GM18517 (cell line): ENCODE measurements around the gene AFDN.

Experiments
- ATAC-seq: cut with Tn5 transposase; IDR thresholded peaks from one replicate; pipeline ENCODE4 v1.9.1; 2021; ENCODE audit warnings: mild to moderate bottlenecking, moderate library complexity; ENCODE audit not compliant: unreplicated experiment

The AFDN gene

GRCh38 chr6:167912494-167912893 lies 85.8 kb downstream of the AFDN start:
- ATAC-seq, result no peak

DNA sequence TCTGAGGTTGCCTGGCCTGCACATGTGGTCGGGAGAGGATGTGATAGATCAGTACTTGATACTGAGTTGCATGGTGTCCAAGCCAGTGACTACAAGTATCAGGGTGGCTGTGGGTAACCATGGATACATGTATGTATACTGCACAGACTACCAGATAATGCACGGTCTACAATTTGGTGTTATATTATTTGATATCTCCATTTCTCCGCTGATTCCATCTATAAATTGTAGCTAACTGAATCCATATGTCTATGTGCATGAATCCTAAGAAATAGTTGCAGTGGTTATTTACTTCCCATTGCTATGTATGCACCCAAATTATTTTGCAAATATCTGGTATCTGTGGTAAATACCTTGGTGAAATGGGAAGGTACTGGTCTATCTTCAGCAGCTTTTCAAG lies 87.0 kb downstream of the AFDN start:
- ATAC-seq, result no peak

- no peak for ATAC-seq
Observed at GRCh38 chr6:167915139-167915538, 88.4 kb downstream of the AFDN start.

DNA sequence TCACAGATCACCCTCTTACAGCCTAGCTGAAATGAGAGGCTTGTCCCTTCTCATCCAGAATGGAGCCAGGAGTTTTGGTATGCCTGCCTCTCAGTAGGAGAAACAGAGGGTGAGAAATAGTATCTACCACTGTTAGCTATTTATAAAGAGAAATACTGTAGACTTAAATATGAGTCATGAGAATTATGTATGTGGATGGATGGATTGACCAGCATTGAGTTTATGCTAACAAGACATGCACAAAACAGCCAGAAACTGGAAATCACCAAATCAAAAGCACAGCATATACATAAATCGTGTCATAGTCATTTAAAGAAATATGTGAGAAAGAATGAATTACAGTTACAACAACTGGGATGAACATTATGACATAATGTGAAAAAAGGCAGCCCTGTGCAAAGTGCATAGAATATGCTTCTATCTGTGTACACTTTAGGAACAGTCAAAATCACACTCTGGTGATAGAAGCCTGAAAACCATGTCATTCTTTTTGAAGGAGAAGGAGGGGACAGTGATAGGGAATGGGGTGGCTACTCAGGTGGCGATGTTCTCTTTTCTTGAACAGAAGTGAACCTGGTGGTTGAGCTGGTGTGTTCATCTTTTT lies 90.9 kb downstream of the AFDN start:
- ATAC-seq, result no peak

- ATAC-seq, result no peak
Observed at GRCh38 chr6:167918548-167919278, 92.0 kb downstream of the AFDN start.

- no peak for ATAC-seq
Observed at GRCh38 chr6:167919349-167919748, 92.6 kb downstream of the AFDN start.

DNA sequence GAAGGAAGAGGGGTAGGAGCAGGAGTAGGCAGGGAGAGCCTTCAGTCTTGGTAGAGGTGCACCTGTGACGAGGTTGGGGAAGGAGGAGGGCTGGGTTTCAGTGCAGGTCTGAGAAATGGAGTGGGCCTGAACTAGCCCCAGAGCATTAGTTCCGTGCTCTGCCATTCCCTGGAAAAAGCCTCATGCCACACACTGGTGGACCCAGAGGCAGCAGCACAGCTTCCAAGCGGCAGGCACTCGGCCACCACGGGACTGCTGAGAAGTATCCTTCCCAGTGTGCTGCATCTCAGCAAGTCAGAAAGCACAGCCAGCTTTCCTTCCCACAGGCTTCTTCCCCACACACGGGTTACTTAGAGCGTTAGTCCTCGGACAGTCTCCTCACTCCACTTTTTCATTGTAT lies 93.5 kb downstream of the AFDN start:
- ATAC-seq, result no peak

DNA sequence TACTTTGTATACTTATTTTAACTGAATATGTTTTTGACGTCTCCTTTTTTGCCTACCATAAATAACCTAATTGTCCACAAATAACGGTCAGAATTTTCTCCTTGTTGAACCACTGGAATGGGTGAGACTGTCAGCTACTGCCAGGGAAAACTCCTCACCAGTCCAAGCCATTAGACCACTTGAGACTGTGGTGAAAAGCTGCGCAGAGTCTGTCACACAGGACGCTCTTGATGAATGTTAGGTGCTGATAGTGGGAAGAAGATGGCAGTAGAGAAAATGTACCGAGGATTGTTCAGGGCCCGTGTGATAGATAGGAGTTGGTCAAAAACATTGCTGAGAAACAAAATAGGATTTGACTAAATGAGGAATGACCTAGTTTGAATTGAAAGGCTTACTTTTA lies 95.1 kb downstream of the AFDN start:
- no peak for ATAC-seq

- ATAC-seq, result no peak
Observed at GRCh38 chr6:167925026-167925425, 98.3 kb downstream of the AFDN start.

- no peak for ATAC-seq
Observed at GRCh38 chr6:167927246-167927645, 100.5 kb downstream of the AFDN start.

DNA sequence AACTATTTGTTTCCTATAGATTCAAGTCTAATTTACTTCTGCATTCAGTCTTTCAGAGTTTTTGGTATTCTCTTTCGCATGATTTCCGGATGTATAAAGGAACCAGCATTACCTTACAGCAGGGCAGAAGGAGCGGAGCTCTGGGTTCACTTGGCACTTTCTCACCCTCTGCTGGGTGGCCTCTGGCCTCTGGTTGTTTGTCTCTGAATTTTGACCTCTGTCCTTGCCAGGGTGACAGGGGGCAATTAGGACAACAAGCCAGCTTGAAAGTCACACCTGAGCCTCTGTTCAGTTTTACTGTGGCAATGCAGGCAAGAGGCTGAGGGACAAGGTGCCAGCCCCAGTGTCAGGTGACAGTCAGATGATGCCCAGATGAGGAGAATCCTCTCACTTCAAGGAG lies 101.4 kb downstream of the AFDN start:
- ATAC-seq, result no peak

GRCh38 chr6:167930295-167930694 lies 103.6 kb downstream of the AFDN start:
- ATAC-seq, result no peak

DNA sequence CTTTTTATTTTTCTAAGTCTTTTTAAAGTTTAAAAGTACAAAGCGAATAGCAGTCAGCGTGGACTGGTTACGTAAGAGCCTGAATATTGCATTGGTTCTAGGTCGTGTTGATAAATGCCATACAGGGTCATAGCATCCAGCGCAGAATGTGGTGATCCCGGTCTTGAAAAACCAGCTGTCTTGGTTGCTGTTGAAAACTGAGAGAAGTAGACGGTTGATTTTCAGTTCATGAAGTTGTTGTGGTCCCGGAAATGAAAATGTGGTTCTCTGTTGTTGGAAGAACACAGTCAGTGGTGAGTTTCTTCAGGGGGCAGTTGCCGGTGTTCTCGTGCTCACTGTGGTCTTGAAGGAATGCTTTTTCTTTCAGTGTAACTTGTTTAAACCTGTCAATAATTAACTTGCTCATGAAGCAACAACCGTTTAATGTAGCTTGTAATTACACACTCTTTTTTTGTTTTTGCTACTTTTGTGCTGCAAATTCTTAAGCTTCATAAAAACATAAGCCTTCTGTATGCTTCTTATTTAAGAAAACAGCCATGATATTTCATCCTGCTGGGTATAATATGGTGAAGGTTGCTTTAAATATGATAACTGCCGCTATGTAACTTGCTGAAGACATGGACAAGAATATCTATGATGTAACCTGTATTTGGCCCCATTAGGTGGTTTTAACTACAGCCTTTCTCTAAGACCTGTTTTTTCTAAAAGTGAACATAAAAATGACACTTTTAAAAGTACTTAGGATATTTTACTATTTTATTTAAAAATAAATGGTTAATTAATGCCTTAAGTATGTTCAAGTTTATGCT lies 106.0 kb downstream of the AFDN start:
- ATAC-seq, result no peak

GRCh38 chr6:167933290-167933689 lies 106.6 kb downstream of the AFDN start:
- no peak for ATAC-seq

DNA sequence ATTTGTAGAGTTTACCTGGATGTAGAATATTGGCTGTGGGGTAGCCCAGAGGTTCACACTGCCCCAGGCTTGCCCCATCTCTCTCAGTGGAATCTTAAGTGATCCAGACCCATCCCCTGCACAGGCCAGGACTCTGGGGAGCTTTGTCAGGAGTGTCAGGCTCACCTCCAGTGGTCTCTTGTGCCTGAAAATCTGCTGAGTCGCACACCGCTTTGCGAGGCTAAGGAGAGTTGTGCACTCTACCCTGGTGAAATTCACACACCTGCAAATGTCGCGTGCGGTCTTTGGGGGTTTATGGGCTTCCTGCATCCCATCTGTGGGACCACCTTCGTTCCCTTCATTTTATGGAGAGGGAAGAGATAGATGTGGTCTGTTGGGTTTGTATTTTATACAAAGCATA lies 107.1 kb downstream of the AFDN start:
- no peak for ATAC-seq

DNA sequence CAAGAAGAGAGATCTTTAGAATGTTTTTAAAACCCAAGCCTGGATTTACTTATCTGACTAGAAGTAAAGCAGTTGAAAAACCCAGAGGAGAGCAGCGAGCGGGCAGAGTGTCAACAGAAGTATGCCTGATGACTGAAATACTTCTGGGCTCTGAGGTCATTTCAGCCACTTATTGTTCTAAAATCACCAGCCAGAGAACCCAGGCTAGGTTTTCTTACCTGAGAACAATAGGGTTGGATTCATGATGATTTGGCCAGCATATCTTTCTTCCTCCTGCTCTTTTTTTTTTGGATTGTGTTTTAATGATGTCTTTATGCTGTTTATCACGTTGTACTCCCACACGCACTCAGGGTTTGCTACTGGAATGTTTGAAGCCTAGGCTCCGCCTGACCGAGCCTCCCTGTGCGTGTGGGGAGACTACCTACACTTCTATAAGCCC lies 107.7 kb downstream of the AFDN start:
- ATAC-seq, result no peak

GRCh38 chr6:167936051-167936450 lies 109.3 kb downstream of the AFDN start:
- no peak for ATAC-seq

- no peak for ATAC-seq
Observed at GRCh38 chr6:167937301-167937700, 110.6 kb downstream of the AFDN start.

- ATAC-seq, result no peak
Observed at GRCh38 chr6:167937948-167938911, 111.5 kb downstream of the AFDN start.

- ATAC-seq, result no peak
Observed at GRCh38 chr6:167941822-167942221, 115.1 kb downstream of the AFDN start.

DNA sequence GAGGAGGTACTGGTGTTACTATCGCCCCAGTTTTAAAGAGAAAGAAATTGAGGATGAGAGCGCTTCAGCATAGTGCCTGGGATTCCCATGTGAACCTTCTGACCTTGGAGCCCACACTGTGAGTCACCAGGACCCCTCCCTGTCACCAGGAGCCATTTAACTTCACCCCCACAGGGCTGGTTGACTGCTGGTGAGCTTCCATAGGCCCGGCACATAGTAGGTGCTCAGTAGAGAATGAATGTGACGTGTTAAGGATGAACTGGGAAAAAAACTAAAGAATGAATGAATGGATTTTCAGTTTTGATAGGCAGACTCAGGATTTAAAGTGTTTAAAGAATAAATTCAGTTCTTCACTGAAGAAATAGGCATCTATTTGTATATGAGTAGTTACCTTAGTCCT lies 117.4 kb downstream of the AFDN start:
- ATAC-seq, result no peak
